HEK293 (cell line): Measurements from ENCODE around the gene WFDC1.

Experiments used
- CTCF ChIP-seq: fragments of 450-650 bp; formaldehyde crosslinking; IDR thresholded peaks from 2 replicates; pipeline ENCODE4 v1.5.1; 2016; ENCODE audit warnings: missing biosample characterization, missing genetic modification characterization
- HOXA7 ChIP-seq: sonication (generic); formaldehyde crosslinking; IDR thresholded peaks from 2 replicates; pipeline ENCODE4 v1.8.1; 2022; ENCODE audit warnings: missing genetic modification reagents, borderline replicate concordance
- IKZF3 ChIP-seq: fragments of 450-650 bp; IDR thresholded peaks from 2 replicates; pipeline ENCODE4 v1.5.0; 2018; ENCODE audit warnings: missing biosample characterization, mild to moderate bottlenecking, missing genetic modification characterization, moderate library complexity
- PRDM10 ChIP-seq: fragments of 450-650 bp; formaldehyde crosslinking; IDR thresholded peaks from 2 replicates; pipeline ENCODE4 v1.5.1; 2016; ENCODE audit warnings: missing biosample characterization, missing genetic modification characterization
- REST ChIP-seq: fragments of 450-650 bp; formaldehyde crosslinking; IDR thresholded peaks from 2 replicates; pipeline ENCODE4 v1.5.1; 2016; ENCODE audit warnings: missing biosample characterization, missing genetic modification characterization
- ZNF174 ChIP-seq: fragments of 450-650 bp; formaldehyde crosslinking; IDR thresholded peaks from 2 replicates; pipeline ENCODE4 v1.5.0; 2017; ENCODE audit warnings: missing biosample characterization, mild to moderate bottlenecking, missing genetic modification characterization
- ZNF23 ChIP-seq: fragments of 450-650 bp; formaldehyde crosslinking; IDR thresholded peaks from 2 replicates; pipeline ENCODE4 v1.5.1; 2016; ENCODE audit warnings: missing biosample characterization, missing genetic modification characterization, borderline replicate concordance

GRCh38 chr16:84286578-84287240 is 8.0 kb upstream of the WFDC1 start:
- TF ChIP-seq IKZF3 (tag by site-specific recombination): no peak
- no peak for TF ChIP-seq CTCF (tag by site-specific recombination)
- TF ChIP-seq PRDM10 (tag by site-specific recombination): no peak
- no peak for TF ChIP-seq REST (tag by site-specific recombination)
- no peak for TF ChIP-seq HOXA7 (CRISPR knock-in tag)
- TF ChIP-seq ZNF174 (tag by site-specific recombination): no peak
- TF ChIP-seq ZNF23 (tag by site-specific recombination): no peak
